ENCODE data around the gene SYCE1L.

Gene SYCE1L

GRCh38 chr16:77206533-77206932, 7.3 kb downstream of the SYCE1L start:
- TF ChIP-seq, protein P1, sequence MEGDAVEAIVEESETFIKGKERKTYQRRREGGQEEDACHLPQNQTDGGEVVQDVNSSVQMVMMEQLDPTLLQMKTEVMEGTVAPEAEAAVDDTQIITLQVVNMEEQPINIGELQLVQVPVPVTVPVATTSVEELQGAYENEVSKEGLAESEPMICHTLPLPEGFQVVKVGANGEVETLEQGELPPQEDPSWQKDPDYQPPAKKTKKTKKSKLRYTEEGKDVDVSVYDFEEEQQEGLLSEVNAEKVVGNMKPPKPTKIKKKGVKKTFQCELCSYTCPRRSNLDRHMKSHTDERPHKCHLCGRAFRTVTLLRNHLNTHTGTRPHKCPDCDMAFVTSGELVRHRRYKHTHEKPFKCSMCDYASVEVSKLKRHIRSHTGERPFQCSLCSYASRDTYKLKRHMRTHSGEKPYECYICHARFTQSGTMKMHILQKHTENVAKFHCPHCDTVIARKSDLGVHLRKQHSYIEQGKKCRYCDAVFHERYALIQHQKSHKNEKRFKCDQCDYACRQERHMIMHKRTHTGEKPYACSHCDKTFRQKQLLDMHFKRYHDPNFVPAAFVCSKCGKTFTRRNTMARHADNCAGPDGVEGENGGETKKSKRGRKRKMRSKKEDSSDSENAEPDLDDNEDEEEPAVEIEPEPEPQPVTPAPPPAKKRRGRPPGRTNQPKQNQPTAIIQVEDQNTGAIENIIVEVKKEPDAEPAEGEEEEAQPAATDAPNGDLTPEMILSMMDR (conservative IDR thresholded peaks at IDR 0.05; ENCODE audit: low read depth, low read length), result no peak
- no peak for DNase-seq (ENCODE audit: low read depth)
- H3K4me3 ChIP-seq (ENCODE audit: low read length), result no peak overlapping the region

DNA sequence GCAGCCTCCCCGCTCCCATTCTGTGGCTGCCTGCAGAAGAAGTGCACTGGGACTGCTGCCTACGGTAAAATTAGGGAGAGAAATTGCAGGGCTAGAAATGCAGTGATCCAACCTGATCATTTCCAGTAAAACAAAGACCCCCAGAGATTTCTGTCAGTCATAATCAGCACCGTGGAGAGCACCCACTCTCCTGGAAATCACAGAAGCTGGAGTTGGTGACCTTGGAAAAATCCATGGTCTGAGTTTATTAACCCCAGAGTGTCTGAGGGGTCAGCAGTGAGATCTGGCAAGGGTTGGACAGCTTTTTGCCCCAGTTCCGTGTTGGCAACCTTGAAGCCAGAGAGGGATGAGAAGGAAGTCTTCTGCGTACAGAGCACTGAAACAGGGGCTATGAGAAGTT, 7.8 kb downstream of the SYCE1L start:
- DNase-seq (ENCODE audit: low read depth), result no peak
- TF ChIP-seq, protein P1 (conservative IDR thresholded peaks at IDR 0.05; ENCODE audit: low read depth, low read length), result no peak
- no peak overlapping the region for H3K4me3 ChIP-seq (ENCODE audit: low read length)

DNA sequence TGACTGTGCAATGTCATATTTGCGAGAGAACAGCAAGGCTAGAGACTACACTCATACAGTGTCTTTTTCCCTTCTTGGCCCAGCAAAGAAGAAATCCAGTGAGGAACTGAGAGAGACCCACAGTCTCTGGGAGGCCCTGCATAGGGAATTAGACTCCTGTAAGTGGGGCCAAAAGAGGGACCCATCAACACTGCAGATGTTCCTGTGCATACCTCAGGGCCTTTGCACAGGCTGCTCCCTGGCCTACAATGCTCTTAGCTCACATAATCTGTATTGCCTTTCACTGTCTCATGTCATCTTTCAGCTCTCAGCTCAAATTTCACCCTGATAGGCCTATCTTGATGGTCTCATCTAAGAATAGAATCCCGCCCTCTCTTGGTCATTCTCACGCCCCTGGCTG, 9.2 kb downstream of the SYCE1L start:
- no peak for DNase-seq (ENCODE audit: low read depth)
- TF ChIP-seq, protein P1 (conservative IDR thresholded peaks at IDR 0.05; ENCODE audit: low read depth, low read length), result no peak
- no peak overlapping the region for H3K4me3 ChIP-seq (ENCODE audit: low read length)

GRCh38 chr16:77211880-77212740, 12.9 kb downstream of the SYCE1L start:
- peak overlapping the region; percentile 63 for H3K4me3 ChIP-seq (ENCODE audit: low read length)
- no peak for DNase-seq (ENCODE audit: low read depth)
- TF ChIP-seq, protein P1 (conservative IDR thresholded peaks at IDR 0.05; ENCODE audit: low read depth, low read length), result no peak

DNA sequence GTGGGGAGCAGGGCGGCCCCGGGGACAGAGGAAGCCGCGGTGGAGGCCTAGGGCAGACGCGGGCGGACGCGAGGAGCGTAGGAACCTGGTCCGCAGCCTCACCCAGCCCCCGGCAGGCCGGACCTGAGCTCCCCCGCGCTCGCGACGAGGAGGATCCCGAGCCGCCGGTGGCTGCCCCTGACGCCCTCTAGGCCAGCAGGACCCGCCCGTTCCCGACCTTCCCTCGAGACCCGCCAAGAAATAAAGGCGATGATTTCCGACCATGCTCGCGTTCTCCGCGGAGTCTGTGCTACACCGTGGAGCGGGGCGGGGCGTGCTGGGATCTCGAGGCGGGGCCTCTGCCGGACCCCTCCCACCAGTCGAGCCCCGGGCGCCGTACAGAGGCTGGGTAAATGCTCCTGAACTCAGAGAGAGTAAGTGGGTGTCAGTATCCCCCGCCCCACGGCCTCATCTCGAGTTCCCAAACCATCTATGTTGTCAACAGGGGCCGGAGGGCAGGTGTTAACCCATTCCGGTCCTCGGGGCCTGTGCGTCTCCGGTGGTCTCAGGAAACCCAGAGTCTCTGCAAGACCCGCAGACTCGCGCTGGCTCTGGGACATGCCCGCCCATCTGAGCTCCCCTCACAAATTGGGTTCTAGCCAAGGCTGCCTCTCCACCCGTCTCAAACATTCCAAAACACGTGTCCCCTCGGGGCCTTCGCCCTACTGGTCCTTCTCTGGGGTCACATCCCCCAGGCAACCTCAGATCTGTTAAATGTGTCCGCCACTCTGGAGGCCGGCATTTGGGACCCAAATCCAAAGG, 13.7 kb downstream of the SYCE1L start:
- no peak for DNase-seq (ENCODE audit: low read depth)
- TF ChIP-seq, protein P1 (conservative IDR thresholded peaks at IDR 0.05; ENCODE audit: low read depth, low read length), result no peak
- peak overlapping the region; percentile 63 for H3K4me3 ChIP-seq (ENCODE audit: low read length)

- no peak overlapping the region for H3K4me3 ChIP-seq (ENCODE audit: low read length)
- DNase-seq (ENCODE audit: low read depth), result peak; percentile 38
- TF ChIP-seq, protein P1 (conservative IDR thresholded peaks at IDR 0.05; ENCODE audit: low read depth, low read length), result no peak
Measured at GRCh38 chr16:77213542-77214106, 14.4 kb downstream of the SYCE1L start.
